ENCODE data around the gene LRRC43. TPM values are rescaled to one million over a fixed set of nuclear protein-coding genes. Genes with fewer than 3 reads are reported as not detected.

LRRC43 gene
- total and polyA plus RNA-seq, 10 of the 15 experiments (the other 5 are each of a cell fraction or from before 2014, with no cell fraction given), result 0.23 TPM; not detected in 9

GRCh38 chr12:122207391-122207790, 24.5 kb downstream of the LRRC43 start:
- DNase-seq (ENCODE audit: low read depth, low spot score) (no peak), ATAC-seq (no peak), FAIRE-seq (no peak)
- H3K9ac ChIP-seq (ENCODE audit: control insufficient read depth, insufficient read depth, low read length), result no peak overlapping the region
- BruUV-seq (replicated peaks), result no TSS peak
- ChIA-PET SMC1A (ENCODE audit: uncharacterized antibody, unreplicated experiment) (no interaction called here), RAD21 (ENCODE audit: unreplicated experiment) (no interaction called here), POLR2A (no interaction called here), CTCF (no interaction called here)
- intact Hi-C loops (cut with micrococcal nuclease; ENCODE audit: unreplicated experiment), result no loop called here
- no peaks in the 10 kb centered on the region for H3K4me1 ChIP-seq (ENCODE audit: control insufficient read depth, insufficient read depth, low read length)
- H3K36me3 ChIP-seq (ENCODE audit: control insufficient read depth in 2 of 2, insufficient read depth in 2 of 2, low read length in 1 of 2), result peaks cover 10 to 11% of the 10 kb centered on the region in 2 experiments; a peak in 3 of 4 replicates
- H3K27me3 ChIP-seq (replicated peaks in 1 of 2; ENCODE audit: control insufficient read depth in 2 of 2, insufficient read depth in 2 of 2, low read length in 1 of 2), result peaks cover 0 to 4% of the 10 kb centered on the region in 2 experiments; a peak in 3 of 4 replicates
- no peak overlapping the region for H2AFZ ChIP-seq (ENCODE audit: control insufficient read depth, low read depth, low read length)
- no peak overlapping the region for H3K4me3 ChIP-seq
- H3K79me2 ChIP-seq (ENCODE audit: control insufficient read depth, insufficient read depth, low read length), result no peaks in the 10 kb centered on the region
- TF ChIP-seq POU2F2 (IDR thresholded peaks at IDR 0.05; ENCODE audit: borderline replicate concordance, low read depth, low read length) (no peak), USF2 (IDR thresholded peaks at IDR 0.05; ENCODE audit: borderline replicate concordance, low read depth, low read length) (no peak), SMC3 (IDR thresholded peaks at IDR 0.05; ENCODE audit: borderline replicate concordance, low read length) (no peak), BCLAF1 (IDR thresholded peaks at IDR 0.05) (no peak), ZSCAN29 (IDR thresholded peaks at IDR 0.05) (no peak), SREBF2 (IDR thresholded peaks at IDR 0.05; ENCODE audit: low read length) (no peak)
- no peaks in the 10 kb centered on the region; the same call in 2 of the 3 replicates for H3K9me3 ChIP-seq (replicated peaks; ENCODE audit: control insufficient read depth, insufficient read depth, low read length)
- H3K4me2 ChIP-seq (ENCODE audit: control insufficient read depth, insufficient read depth), result no peak overlapping the region
- no peaks in the 10 kb centered on the region; the same call in 1 of the 2 replicates for H4K20me1 ChIP-seq (ENCODE audit: control insufficient read depth, insufficient read depth)
- H3K27ac ChIP-seq (ENCODE audit: control insufficient read depth, insufficient read depth), result no peak overlapping the region
- 88% methylated on average over 8 of the region's 8 CpGs for WGBS (ENCODE audit: insufficient coverage, insufficient replicate concordance, low lambda C conversion rate, missing lambda C conversion rate)
- in situ Hi-C loops (cut with MboI), result no loop called here

All from GM12878 (cell line).